ENCODE results near the gene JPT1.

GRCh38 chr17:75094871-75095399, 59.4 kb downstream of the JPT1 start:
- TF ChIP-seq EP300 (IDR thresholded peaks at IDR 0.05; ENCODE audit: borderline replicate concordance): no peak
- no peak for TF ChIP-seq REST (IDR thresholded peaks at IDR 0.05; ENCODE audit: low read depth)
- TF ChIP-seq NFIC (IDR thresholded peaks at IDR 0.05): no peak
- no peak for TF ChIP-seq YY1 (IDR thresholded peaks at IDR 0.05; ENCODE audit: low read depth)
- no peak for TF ChIP-seq EGR1 (IDR thresholded peaks at IDR 0.05)
- no peak for TF ChIP-seq MAX (IDR thresholded peaks at IDR 0.05)
- TF ChIP-seq USF1 (IDR thresholded peaks at IDR 0.05): no peak
- TF ChIP-seq TAF1 (IDR thresholded peaks at IDR 0.05; ENCODE audit: low read depth): no peak
- no peak for TF ChIP-seq TEAD4 (IDR thresholded peaks at IDR 0.05)
- TF ChIP-seq RAD21 (IDR thresholded peaks at IDR 0.05; ENCODE audit: low read depth): no peak
- TF ChIP-seq CEBPB (IDR thresholded peaks at IDR 0.05): no peak
- no peak for TF ChIP-seq FOXM1 (IDR thresholded peaks at IDR 0.05; ENCODE audit: borderline replicate concordance, low read depth)
- TF ChIP-seq TCF12 (IDR thresholded peaks at IDR 0.05; ENCODE audit: low read depth): no peak
- no peak for TF ChIP-seq CREB1 (IDR thresholded peaks at IDR 0.05; ENCODE audit: low read depth)

Data from Ishikawa (cell line).